ENCODE measurements around the gene ADARB2. TPM values are rescaled to one million over a fixed set of nuclear protein-coding genes. Genes with fewer than 3 reads are reported as not detected.

ADARB2 gene
- total RNA-seq, 1 donor from 2014 or later, result 0.11 TPM

DNA sequence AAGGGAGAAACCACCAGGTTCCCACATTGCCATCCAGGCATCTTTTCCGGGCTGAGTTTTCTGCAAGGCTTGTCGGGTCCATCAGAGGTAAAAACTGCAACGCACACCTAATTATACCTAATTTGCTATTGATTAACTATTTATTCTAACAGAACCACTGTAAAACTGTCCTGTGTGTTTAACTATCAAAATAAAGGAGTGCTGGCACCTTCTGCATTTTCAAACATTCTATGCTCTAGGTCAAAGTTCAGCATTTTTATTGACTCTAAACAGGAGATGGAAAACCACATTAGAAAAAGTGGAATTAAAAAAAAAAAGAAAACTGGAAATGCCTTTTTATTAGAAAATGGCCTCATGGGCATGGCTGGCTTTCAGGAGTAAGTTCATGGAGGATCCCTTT, 82.0 kb downstream of the ADARB2 start:
- no peaks in the 10 kb centered on the region for H3K4me1 ChIP-seq
- H3K4me3 ChIP-seq, result no peak overlapping the region
- no peaks in the 10 kb centered on the region for H3K9me3 ChIP-seq (replicated peaks)
- H3K27me3 ChIP-seq (ENCODE audit: low read depth), result peaks cover 72% of the 10 kb centered on the region
- intact Hi-C loops (cut with micrococcal nuclease), result no loop called here
- no peak overlapping the region for H3K27ac ChIP-seq (replicated peaks)
- DNase-seq, result no peak
- H3K36me3 ChIP-seq, result no peaks in the 10 kb centered on the region
- TF ChIP-seq, protein P1, sequence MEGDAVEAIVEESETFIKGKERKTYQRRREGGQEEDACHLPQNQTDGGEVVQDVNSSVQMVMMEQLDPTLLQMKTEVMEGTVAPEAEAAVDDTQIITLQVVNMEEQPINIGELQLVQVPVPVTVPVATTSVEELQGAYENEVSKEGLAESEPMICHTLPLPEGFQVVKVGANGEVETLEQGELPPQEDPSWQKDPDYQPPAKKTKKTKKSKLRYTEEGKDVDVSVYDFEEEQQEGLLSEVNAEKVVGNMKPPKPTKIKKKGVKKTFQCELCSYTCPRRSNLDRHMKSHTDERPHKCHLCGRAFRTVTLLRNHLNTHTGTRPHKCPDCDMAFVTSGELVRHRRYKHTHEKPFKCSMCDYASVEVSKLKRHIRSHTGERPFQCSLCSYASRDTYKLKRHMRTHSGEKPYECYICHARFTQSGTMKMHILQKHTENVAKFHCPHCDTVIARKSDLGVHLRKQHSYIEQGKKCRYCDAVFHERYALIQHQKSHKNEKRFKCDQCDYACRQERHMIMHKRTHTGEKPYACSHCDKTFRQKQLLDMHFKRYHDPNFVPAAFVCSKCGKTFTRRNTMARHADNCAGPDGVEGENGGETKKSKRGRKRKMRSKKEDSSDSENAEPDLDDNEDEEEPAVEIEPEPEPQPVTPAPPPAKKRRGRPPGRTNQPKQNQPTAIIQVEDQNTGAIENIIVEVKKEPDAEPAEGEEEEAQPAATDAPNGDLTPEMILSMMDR (IDR thresholded peaks at IDR 0.05; ENCODE audit: borderline replicate concordance), result no peak

DNA sequence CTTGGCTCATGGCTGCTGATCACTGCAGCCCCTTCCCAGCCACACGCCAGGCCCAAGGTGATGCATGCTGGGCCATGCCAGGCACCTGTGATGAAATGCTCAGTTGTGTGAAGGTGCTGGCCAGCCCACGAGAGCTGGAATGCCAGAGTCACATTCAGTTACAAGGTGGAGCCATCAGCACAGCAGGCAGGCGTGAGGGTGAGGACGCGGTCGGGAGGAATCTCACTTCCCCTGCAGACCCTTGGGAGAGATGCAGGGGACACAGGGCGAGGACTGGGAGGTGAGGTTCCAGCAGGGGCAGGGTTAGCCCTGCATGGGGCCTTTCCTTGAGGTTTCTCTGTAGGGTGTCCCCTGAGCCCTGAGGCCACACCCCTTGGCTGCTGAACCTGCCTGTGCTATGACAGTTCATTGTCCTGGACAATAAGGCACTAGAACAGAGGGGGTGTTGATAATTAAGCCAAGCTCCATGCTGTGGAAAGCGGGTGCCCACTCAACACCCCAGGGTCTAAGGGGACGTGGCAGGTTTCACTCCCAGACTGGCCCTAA, 82.4 kb downstream of the ADARB2 start:
- DNase-seq, result no peak
- Histone ChIP-seq H3K4me3 (no peak overlapping the region), H3K27me3 (ENCODE audit: low read depth) (peaks cover 72% of the 10 kb centered on the region), H3K4me1 (no peaks in the 10 kb centered on the region), H3K27ac (replicated peaks) (no peak overlapping the region), H3K36me3 (no peaks in the 10 kb centered on the region), H3K9me3 (replicated peaks) (no peaks in the 10 kb centered on the region)
- intact Hi-C loops (cut with micrococcal nuclease), result no loop called here
- TF ChIP-seq, protein P1 (IDR thresholded peaks at IDR 0.05; ENCODE audit: borderline replicate concordance), result no peak

DNA sequence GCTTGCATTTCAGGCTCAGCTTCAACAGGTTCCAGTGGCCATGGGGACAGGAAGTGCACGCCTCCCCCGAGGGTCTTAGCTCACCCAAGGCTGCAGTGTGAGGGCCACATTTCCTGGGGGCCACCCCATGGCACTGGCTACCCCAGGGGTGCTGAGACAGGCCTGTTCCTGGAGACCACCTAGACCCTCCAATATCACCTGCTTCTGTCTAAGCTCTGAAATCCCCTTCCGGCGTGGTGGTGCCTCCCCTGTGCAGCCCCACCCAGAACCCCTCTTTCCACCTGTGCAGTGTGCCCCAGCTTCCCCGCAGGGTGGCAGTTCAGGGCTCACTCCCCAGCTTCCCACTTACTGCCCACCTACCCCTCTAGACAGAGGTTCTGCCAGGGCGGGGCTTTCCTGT, 83.1 kb downstream of the ADARB2 start:
- peaks cover 72% of the 10 kb centered on the region for H3K27me3 ChIP-seq (ENCODE audit: low read depth)
- no peaks in the 10 kb centered on the region for H3K36me3 ChIP-seq
- H3K27ac ChIP-seq (replicated peaks), result no peak overlapping the region
- no peaks in the 10 kb centered on the region for H3K9me3 ChIP-seq (replicated peaks)
- no peak overlapping the region for H3K4me3 ChIP-seq
- no peaks in the 10 kb centered on the region for H3K4me1 ChIP-seq
- intact Hi-C loops (cut with micrococcal nuclease), result no loop called here
- DNase-seq, result no peak
- TF ChIP-seq, protein P1 (IDR thresholded peaks at IDR 0.05; ENCODE audit: borderline replicate concordance), result no peak

DNA sequence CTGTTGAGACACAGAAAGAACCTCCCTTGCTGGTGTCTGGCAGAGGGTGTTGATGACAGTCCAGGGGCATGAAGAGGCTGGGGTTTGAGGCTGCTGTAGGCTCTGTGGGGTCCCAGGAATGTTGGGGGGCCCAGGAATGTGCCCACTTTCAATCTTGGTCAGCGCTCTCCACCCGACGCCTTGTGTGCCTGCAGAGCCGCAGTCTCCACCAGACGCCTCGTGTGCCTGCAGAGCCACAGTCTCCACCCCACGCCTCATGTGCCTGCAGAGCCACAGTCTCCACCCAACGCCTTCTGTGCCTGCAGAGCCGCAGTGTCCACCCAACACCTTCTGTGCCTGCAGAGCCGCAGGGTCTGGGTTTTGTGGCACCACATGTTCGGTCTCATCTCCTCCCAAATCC, 84.0 kb downstream of the ADARB2 start:
- no peak overlapping the region for H3K4me3 ChIP-seq
- no peaks in the 10 kb centered on the region for H3K36me3 ChIP-seq
- H3K4me1 ChIP-seq, result no peaks in the 10 kb centered on the region
- TF ChIP-seq, protein P1 (IDR thresholded peaks at IDR 0.05; ENCODE audit: borderline replicate concordance), result no peak
- H3K27me3 ChIP-seq (ENCODE audit: low read depth), result peaks cover 67% of the 10 kb centered on the region
- intact Hi-C loops (cut with micrococcal nuclease), result no loop called here
- no peaks in the 10 kb centered on the region for H3K9me3 ChIP-seq (replicated peaks)
- no peak overlapping the region for H3K27ac ChIP-seq (replicated peaks)
- no peak for DNase-seq

DNA sequence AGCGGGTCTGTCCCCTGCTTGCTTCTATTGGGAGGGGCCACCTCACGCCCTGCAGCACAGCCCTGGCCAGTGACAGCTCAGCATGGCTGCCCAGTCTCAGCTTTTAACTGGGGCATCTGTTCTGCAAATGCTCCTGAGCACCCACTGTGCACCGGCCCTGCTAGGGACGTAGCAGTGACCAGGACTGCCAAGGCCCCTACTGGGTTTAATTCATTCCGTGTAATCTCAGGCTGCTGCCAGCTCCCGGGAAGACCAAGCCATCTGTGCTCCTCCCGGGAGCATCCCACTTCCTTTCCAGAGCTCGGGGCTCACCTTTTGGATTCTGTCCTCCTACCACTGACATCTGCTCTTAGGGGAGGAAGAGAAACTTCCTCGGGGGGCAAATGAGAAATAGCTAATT, 85.2 kb downstream of the ADARB2 start:
- Histone ChIP-seq H3K4me3 (no peak overlapping the region), H3K36me3 (no peaks in the 10 kb centered on the region), H3K27ac (replicated peaks) (no peak overlapping the region), H3K4me1 (no peaks in the 10 kb centered on the region), H3K9me3 (replicated peaks) (no peaks in the 10 kb centered on the region), H3K27me3 (ENCODE audit: low read depth) (peaks cover 57% of the 10 kb centered on the region)
- DNase-seq, result no peak
- TF ChIP-seq, protein P1 (IDR thresholded peaks at IDR 0.05; ENCODE audit: borderline replicate concordance), result no peak
- intact Hi-C loops (cut with micrococcal nuclease), result no loop called here

All from left ventricle myocardium inferior (tissue), 1 donor.